Spinal cord (tissue), 10 donors: Measurements from ENCODE around the gene SCP2D1. TPM values are rescaled to one million over a fixed set of nuclear protein-coding genes. Genes with fewer than 3 reads are reported as not detected.

ENCODE experiments used
- DNase-seq, 6 donors: peaks; one replicate each; pipeline versions ENCODE4 v3.0.0 to v3.0.0-alpha.2; 2013 to 2015; ENCODE audit warnings: low spot score in 6 of 6, low read depth in 4 of 6
- H3K27ac ChIP-seq: one replicate; pipeline ENCODE4 v1.5.1; 2013; ENCODE audit warnings: low read depth, low read length, control low read depth
- H3K27me3 ChIP-seq: one replicate; pipeline ENCODE4 v1.6.1; 2013; ENCODE audit warnings: low read length; ENCODE audit not compliant: control insufficient read depth, insufficient read depth
- H3K36me3 ChIP-seq: one replicate; pipeline ENCODE4 v1.6.1; 2013; ENCODE audit warnings: low read length; ENCODE audit not compliant: control insufficient read depth, insufficient read depth
- H3K4me1 ChIP-seq: one replicate; pipeline ENCODE4 v1.6.1; 2013; ENCODE audit warnings: low read length; ENCODE audit not compliant: control insufficient read depth, insufficient read depth
- H3K4me3 ChIP-seq: one replicate; pipeline ENCODE4 v1.5.1; 2013; ENCODE audit warnings: low read depth, low read length, control low read depth
- H3K9me3 ChIP-seq: one replicate; pipeline ENCODE4 v1.6.1; 2013; ENCODE audit warnings: low read length; ENCODE audit not compliant: control insufficient read depth, insufficient read depth
- WGBS: methylation state at CpG from one replicate; pipeline ENCODE4 v1.1.5; 2013; ENCODE audit warnings: missing lambda C conversion rate; ENCODE audit not compliant: insufficient coverage; 5-methylcytosine and 5-hydroxymethylcytosine counted together
- polyA plus RNA-seq, 2 donors: library from polyadenylated mRNA; unstranded; fragments of 120-200 nt; gene quantifications; one replicate each; pipeline ENCODE4 v1.2.1, GENCODE V29; 2013; ENCODE audit not compliant: insufficient read length in 2 of 2
- total RNA-seq, 2 donors: library from RNA; depleted of rRNA in 1 of 2; stranded (reverse); fragments of 120-200 nt in 1 of 2; fragments of >200 nt in 1 of 2; gene quantifications; one replicate each; pipeline versions ENCODE4 v1.2.3 to v1.2.4, GENCODE V29; 2013 to 2014
- donor health status: healthy.

SCP2D1 gene
- total and polyA plus RNA-seq, 4 donors, result not detected

DNA sequence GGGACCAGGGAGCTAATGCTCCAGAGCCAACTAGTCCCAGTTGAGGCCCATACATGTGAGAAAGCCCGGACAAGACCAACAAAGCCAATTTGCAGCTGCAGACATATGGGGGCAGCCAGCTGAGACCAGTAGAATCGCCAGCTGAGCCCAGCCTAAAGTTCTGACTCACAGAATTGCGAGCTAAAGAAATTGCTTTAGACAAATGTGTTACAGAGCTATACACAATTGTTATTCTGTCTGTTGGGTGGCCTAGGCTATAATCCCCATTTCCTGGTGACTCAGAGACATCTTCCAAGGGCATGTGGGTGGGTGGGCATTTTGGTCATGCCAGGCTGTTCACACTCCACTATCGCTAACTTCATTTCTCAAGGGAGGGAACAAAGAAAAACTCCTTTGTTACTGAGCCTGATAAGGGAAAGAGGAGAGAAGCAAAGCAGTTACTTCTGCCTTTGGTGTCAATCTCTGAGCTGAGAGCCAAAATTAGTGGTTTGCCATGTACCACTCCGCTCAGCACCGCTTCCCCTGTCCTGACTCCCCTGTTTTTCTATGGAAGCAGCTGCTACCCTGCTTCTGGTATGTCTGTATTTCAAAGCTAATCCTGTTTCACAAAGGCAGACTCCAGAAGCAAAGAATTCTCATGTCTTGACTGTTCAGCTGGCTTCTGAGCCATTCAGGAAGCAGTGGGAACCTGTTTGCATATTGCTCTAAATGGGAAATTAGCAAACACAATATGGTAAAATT lies 26.1 kb downstream of the SCP2D1 start:
- Histone ChIP-seq H3K27ac (no peak overlapping the region), H3K27me3 (no peaks in the 10 kb centered on the region), H3K4me1 (no peaks in the 10 kb centered on the region), H3K4me3 (no peak overlapping the region), H3K9me3 (no peaks in the 10 kb centered on the region), H3K36me3 (no peaks in the 10 kb centered on the region)
- peak in 1 of 6 donors; percentile 23 for DNase-seq
- WGBS, result 62% methylated on average over 5 of the region's 6 CpGs

DNA sequence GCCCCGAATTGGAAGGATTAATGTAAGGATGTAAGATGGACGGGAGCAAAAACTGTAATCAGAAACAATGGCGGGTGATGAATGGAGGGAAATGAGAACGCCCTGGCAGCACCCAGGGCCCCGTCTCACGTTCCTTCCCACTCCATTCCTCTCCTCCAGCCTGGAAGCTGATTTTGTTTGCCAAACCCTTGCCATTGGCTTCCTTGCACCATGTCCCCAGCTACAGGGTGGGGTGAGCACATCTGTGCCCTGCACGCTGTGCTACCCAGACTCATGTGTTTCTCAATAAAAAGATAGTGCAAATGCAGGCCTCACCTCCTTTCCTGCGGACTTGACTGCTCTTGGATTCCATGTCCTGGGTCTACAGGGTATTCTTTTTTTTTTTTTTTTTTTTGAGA lies 26.7 kb downstream of the SCP2D1 start:
- Histone ChIP-seq H3K4me1 (no peaks in the 10 kb centered on the region), H3K36me3 (no peaks in the 10 kb centered on the region), H3K4me3 (no peak overlapping the region), H3K27me3 (no peaks in the 10 kb centered on the region), H3K27ac (no peak overlapping the region), H3K9me3 (no peaks in the 10 kb centered on the region)
- DNase-seq, result no peak
- WGBS, result 87% methylated on average over 3 of the region's 8 CpGs

DNA sequence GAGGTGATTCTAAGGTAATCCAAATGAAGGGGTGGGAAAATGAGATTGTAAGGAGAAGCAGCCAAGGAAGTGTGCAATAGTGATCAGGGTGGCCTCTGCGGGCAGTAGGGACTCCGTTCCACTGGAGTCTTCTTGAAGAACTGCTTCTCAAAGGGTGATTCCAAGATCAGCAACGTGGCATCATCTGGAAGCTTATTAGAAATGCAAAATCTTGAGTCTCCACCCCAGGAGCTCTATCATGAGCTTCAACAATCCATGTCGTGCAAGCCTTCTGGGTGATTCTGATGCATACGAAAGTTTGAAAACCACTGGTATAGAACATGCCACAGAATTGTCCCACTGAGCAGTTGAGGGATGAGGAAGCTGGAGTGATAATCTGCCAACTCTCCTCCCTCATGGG lies 31.4 kb downstream of the SCP2D1 start:
- no peaks in the 10 kb centered on the region for H3K9me3 ChIP-seq
- H3K27ac ChIP-seq, result no peak overlapping the region
- WGBS, result 95% methylated on average over 3 of the region's 5 CpGs
- no peak for DNase-seq
- H3K36me3 ChIP-seq, result no peaks in the 10 kb centered on the region
- no peaks in the 10 kb centered on the region for H3K4me1 ChIP-seq
- no peaks in the 10 kb centered on the region for H3K27me3 ChIP-seq
- H3K4me3 ChIP-seq, result no peak overlapping the region

DNA sequence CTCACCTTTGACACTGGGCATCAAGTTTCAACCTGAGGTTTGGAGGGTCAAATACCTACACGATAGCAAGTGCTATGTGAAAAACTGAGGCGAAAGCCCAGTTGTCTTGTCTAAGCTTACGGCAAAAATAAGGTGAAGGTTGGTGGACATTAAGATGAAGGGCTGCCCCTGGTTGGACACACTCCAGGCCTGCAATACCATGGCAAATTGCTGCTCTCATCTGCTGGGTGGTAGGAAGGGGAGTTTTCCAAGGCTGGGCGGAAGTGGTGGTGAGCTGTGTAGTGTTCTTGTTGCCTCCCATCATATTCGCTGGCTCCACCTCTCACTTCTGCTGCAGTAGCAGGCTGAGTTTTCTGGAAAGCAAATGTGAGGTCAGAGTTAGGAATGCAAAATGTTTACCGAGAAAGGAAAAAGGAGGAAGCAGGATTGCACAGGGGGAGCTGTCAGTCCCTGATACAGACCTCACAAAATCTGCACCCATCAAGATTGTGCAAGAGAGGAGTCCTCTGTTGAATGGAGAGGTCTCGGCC lies 33.7 kb downstream of the SCP2D1 start:
- H3K36me3 ChIP-seq, result no peaks in the 10 kb centered on the region
- 97% methylated on average over 5 of the region's 7 CpGs for WGBS

DNA sequence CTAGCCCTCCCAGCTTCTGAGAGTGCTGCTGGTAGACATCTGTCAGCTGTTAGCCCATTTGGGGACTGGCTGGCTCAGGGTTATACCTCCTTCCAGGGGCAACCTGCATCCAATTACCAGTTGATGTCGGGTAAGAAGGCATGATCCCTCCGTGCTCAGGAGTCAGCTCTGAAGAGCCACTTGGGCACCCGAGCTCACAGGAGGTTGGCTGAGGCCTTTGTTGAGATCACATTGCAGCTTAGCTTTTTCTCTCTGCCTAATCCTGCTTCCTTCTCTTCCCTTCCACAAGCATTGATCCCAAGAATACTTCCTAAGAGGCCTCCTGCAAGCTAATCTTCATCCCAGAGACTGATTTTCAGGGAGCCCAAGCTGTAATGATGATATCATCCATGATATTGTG lies 35.5 kb downstream of the SCP2D1 start:
- Histone ChIP-seq H3K4me1 (no peaks in the 10 kb centered on the region), H3K9me3 (no peaks in the 10 kb centered on the region), H3K4me3 (no peak overlapping the region), H3K27me3 (no peaks in the 10 kb centered on the region), H3K36me3 (no peaks in the 10 kb centered on the region), H3K27ac (no peak overlapping the region)
- WGBS, result 66% methylated on average over 3 of the region's 3 CpGs
- no peak for DNase-seq

More for the DNA sequence above, 33.7 kb downstream of the SCP2D1 start:
- no peaks in the 10 kb centered on the region for H3K27me3 ChIP-seq
- H3K4me3 ChIP-seq, result no peak overlapping the region
- H3K9me3 ChIP-seq, result no peaks in the 10 kb centered on the region
- DNase-seq, result no peak
- H3K27ac ChIP-seq, result no peak overlapping the region
- no peaks in the 10 kb centered on the region for H3K4me1 ChIP-seq

DNA sequence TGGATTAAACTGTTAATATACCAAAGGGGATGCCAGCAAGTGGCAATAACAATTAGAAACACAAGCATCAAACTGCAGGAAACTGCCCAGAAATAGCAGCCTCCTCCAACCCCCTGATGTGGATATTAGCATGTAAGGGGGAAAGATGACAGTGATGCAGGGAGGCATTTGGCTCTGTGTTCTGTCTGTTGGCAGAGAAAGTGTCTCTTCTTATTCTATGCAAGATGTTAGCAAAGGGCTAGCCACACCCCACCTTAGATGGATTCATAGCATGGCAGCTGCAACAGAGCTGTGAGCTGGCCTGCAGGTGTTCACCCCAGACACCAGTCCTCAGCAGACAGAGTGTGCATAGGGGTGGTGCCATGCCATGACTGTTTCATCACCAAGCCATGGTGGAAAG lies 38.0 kb downstream of the SCP2D1 start:
- no peaks in the 10 kb centered on the region for H3K4me1 ChIP-seq
- no peaks in the 10 kb centered on the region for H3K36me3 ChIP-seq
- no peak overlapping the region for H3K27ac ChIP-seq

DNA sequence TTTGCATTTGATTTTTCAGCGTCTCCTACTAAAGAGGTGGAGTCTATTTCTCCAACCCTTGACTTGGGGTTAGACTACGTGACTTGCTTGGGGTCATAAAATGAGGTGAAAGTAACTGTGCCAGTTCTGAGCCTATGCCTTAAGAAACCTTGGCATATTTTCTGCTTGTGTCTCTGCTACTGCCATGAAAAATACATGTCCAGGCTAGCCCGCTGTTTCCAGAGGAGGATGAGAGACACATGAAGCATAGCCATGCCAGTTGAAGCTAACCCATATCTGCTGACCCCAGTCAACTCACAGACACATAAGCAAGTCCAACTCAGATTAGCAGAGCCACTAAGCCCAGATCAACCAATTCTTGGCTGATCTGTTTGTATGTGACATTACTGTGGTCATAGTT lies 38.7 kb downstream of the SCP2D1 start:
- H3K4me3 ChIP-seq, result no peak overlapping the region
- 95% methylated on average over 2 of the region's 3 CpGs for whole genome bisulfite sequencing
- no peaks in the 10 kb centered on the region for H3K4me1 ChIP-seq
- no peaks in the 10 kb centered on the region for H3K9me3 ChIP-seq
- H3K27me3 ChIP-seq, result no peaks in the 10 kb centered on the region
- no peak for DNase-seq
- H3K27ac ChIP-seq, result no peak overlapping the region
- no peaks in the 10 kb centered on the region for H3K36me3 ChIP-seq

More for the DNA sequence above, 38.0 kb downstream of the SCP2D1 start:
- H3K9me3 ChIP-seq, result no peaks in the 10 kb centered on the region
- no peak overlapping the region for H3K4me3 ChIP-seq
- DNase-seq, result peak in 4 of 6 donors; percentile 19 to 94 (median 34)
- H3K27me3 ChIP-seq, result no peaks in the 10 kb centered on the region

DNA sequence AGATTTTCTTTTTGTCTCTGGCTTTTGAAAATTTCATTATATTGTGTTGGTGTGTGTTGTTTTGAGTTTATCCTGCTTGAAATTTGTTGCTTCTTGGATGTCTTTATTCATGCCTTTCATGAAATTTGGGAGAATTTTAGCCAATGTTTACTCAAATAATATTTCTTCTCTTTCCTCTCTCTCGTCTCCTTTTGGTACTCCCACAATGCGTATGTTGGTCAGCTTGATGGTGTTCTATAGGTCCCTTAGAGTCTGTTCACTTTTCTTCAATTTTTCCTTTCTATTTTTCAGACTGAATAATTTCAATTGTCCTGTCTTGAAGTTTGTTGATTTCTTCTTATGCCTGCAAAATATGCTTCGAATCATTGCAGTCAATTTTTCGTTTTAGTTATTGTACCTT lies 39.6 kb downstream of the SCP2D1 start:
- H3K27ac ChIP-seq, result no peak overlapping the region
- no peaks in the 10 kb centered on the region for H3K27me3 ChIP-seq
- H3K4me1 ChIP-seq, result no peaks in the 10 kb centered on the region
- H3K4me3 ChIP-seq, result no peak overlapping the region
- H3K9me3 ChIP-seq, result no peaks in the 10 kb centered on the region
- DNase-seq, result no peak
- H3K36me3 ChIP-seq, result no peaks in the 10 kb centered on the region
- WGBS, result no CpG with 5 or more reads among the region's 4 CpGs

DNA sequence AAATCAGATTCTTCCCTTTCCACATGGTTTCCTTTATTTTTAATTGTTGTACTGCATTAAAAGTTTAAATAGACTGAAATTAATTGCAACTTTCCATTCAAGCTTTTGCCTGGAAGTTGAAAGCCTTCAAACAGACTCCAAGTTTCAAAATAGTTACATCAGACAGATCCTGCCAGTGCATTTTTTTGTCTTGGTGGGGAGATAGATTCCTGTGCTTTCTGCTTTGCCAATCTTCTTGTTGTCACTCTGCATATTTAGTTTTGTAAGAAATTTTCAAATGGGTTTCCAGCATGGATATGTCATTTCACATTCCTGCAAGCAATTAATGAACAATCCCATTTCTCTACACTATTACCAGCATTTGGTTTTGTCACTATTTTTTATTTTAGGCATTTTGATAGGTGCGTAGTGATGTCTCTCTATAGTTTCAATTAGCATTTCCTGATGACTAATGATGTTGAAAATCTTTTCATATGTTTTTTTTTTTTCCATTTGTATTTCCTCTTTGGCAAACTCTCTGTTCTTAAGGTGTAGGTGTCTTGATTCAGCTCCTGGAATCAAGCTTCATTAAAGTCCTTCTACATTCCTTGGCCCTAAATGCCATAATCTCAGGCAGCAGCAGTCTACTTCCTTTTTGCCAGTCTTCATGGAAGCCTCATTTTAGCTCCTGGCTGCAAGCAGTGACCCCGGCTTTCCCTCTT lies 40.5 kb downstream of the SCP2D1 start:
- no peak for DNase-seq
- H3K4me1 ChIP-seq, result no peaks in the 10 kb centered on the region
- no peaks in the 10 kb centered on the region for H3K27me3 ChIP-seq
- H3K36me3 ChIP-seq, result no peaks in the 10 kb centered on the region
- no peak overlapping the region for H3K27ac ChIP-seq
- no peak overlapping the region for H3K4me3 ChIP-seq
- no peaks in the 10 kb centered on the region for H3K9me3 ChIP-seq
- WGBS, result 89% methylated on average over 1 of the region's 2 CpGs

DNA sequence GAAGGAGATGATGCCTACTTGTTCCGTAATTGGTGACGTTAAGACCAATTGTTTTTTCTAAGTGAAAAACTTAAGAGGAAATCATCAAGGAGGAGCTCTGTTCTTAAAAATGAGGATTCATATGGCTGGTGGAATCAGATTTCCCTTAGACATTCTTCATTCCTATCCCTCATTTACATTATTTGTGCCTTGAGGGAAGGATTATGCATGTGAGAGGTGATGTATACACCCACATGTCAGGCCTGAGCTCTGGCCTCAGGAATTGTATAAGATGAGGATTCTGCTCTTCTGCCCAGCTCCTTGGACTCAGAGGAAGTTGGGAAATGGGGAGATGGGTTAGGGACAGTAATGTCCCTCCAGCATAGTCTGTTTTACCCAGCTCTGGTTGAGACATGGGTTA lies 42.3 kb downstream of the SCP2D1 start:
- no peaks in the 10 kb centered on the region for H3K27me3 ChIP-seq
- no peaks in the 10 kb centered on the region for H3K36me3 ChIP-seq
- DNase-seq, result no peak
- no peak overlapping the region for H3K4me3 ChIP-seq
- WGBS, result no CpG with 5 or more reads among the region's 2 CpGs
- no peaks in the 10 kb centered on the region for H3K4me1 ChIP-seq
- H3K9me3 ChIP-seq, result peaks cover 2% of the 10 kb centered on the region
- H3K27ac ChIP-seq, result no peak overlapping the region
